Astrocyte (in vitro differentiated cells and primary cell): ENCODE results near the gene EHD1. TPM values are rescaled to one million over a fixed set of nuclear protein-coding genes. Genes with fewer than 3 reads are reported as not detected.

Source experiments
- DNase-seq: peaks from one replicate; pipeline ENCODE4 v3.0.0-alpha.2; 2010; ENCODE audit warnings: low read depth
- FAIRE-seq: peaks from 2 replicates; lab custom pipeline; 2011; peaks lifted over from hg19 to GRCh38; lab: Jason Lieb, UNC
- H2AFZ ChIP-seq: 2 replicates; pipeline ENCODE4 v1.6.0; 2012; ENCODE audit warnings: low read depth, low read length, inconsistent platforms
- H3K27ac ChIP-seq: 2 replicates; pipeline ENCODE4 v1.5.1; 2011; ENCODE audit warnings: low read depth, low read length, inconsistent platforms
- H3K27me3 ChIP-seq: 2 replicates; pipeline ENCODE4 v1.6.0; 2011; ENCODE audit warnings: low read length, inconsistent platforms; ENCODE audit not compliant: insufficient read depth
- H3K36me3 ChIP-seq: 2 replicates; pipeline ENCODE4 v1.5.1; 2011; ENCODE audit warnings: low read length, inconsistent platforms; ENCODE audit not compliant: insufficient read depth
- H3K4me1 ChIP-seq: 2 replicates; pipeline ENCODE4 v1.5.1; 2011; ENCODE audit warnings: low read length, inconsistent platforms; ENCODE audit not compliant: insufficient read depth
- H3K4me2 ChIP-seq: 2 replicates; pipeline ENCODE4 v1.6.0; 2012; ENCODE audit warnings: low read length, inconsistent platforms
- H3K4me3 ChIP-seq: 2 replicates; pipeline ENCODE4 v1.5.1; 2011; ENCODE audit warnings: low read depth, mild to moderate bottlenecking, low read length, inconsistent platforms; ENCODE audit not compliant: insufficient read depth
- H3K79me2 ChIP-seq: 2 replicates; pipeline ENCODE4 v1.6.0; 2012; ENCODE audit warnings: mild to moderate bottlenecking, low read length, inconsistent platforms; ENCODE audit not compliant: insufficient read depth
- H3K9ac ChIP-seq: 2 replicates; pipeline ENCODE4 v1.6.0; 2012; ENCODE audit warnings: mild to moderate bottlenecking, low read length, inconsistent platforms
- H3K9me3 ChIP-seq: 2 replicates; pipeline ENCODE4 v1.5.1; 2012; ENCODE audit warnings: low read depth, mild to moderate bottlenecking, low read length, inconsistent platforms; ENCODE audit not compliant: insufficient read depth
- H4K20me1 ChIP-seq: 2 replicates; pipeline ENCODE4 v1.6.0; 2012; ENCODE audit warnings: low read length, inconsistent platforms; ENCODE audit not compliant: insufficient read depth
- H3K27ac Mint-ChIP-seq: one replicate; pipeline ENCODE4 v1.8.0; 2021; ENCODE audit warnings: mild to moderate bottlenecking, mixed read lengths; ENCODE audit not compliant: unreplicated experiment
- H3K27me3 Mint-ChIP-seq: one replicate; pipeline ENCODE4 v1.8.0; 2021; ENCODE audit warnings: low read depth, mixed read lengths; ENCODE audit not compliant: unreplicated experiment
- H3K36me3 Mint-ChIP-seq: one replicate; pipeline ENCODE4 v1.8.0; 2021; ENCODE audit warnings: low read depth, mixed read lengths; ENCODE audit not compliant: unreplicated experiment
- H3K4me1 Mint-ChIP-seq: one replicate; pipeline ENCODE4 v1.8.0; 2021; ENCODE audit warnings: low read depth, mixed read lengths; ENCODE audit not compliant: unreplicated experiment
- H3K4me3 Mint-ChIP-seq: one replicate; pipeline ENCODE4 v1.8.0; 2021; ENCODE audit warnings: mild to moderate bottlenecking, moderate library complexity, mixed read lengths; ENCODE audit not compliant: unreplicated experiment
- H3K9me3 Mint-ChIP-seq: one replicate; pipeline ENCODE4 v1.8.0; 2021; ENCODE audit warnings: mild to moderate bottlenecking, mixed read lengths; ENCODE audit not compliant: unreplicated experiment
- EZH2 ChIP-seq: IDR thresholded peaks from 2 replicates; pipeline ENCODE4 v1.6.1; 2012; ENCODE audit warnings: mild to moderate bottlenecking, low read length, inconsistent platforms; ENCODE audit not compliant: insufficient read depth
- total RNA-seq: library from RNA; stranded (reverse); gene quantifications from 2 replicates; pipeline ENCODE4 v1.2.1, GENCODE V29; 2021
- TF ChIP-seq, protein P1 (sequence below): IDR thresholded peaks from 2 replicates; pipeline ENCODE4 v1.5.1; 2011; ENCODE audit warnings: low read depth, mild to moderate bottlenecking, inconsistent platforms, low read length, moderate library complexity; ENCODE audit not compliant: insufficient read depth

The EHD1 gene
- total RNA-seq, 1 donor from 2014 or later: 201 TPM

DNA sequence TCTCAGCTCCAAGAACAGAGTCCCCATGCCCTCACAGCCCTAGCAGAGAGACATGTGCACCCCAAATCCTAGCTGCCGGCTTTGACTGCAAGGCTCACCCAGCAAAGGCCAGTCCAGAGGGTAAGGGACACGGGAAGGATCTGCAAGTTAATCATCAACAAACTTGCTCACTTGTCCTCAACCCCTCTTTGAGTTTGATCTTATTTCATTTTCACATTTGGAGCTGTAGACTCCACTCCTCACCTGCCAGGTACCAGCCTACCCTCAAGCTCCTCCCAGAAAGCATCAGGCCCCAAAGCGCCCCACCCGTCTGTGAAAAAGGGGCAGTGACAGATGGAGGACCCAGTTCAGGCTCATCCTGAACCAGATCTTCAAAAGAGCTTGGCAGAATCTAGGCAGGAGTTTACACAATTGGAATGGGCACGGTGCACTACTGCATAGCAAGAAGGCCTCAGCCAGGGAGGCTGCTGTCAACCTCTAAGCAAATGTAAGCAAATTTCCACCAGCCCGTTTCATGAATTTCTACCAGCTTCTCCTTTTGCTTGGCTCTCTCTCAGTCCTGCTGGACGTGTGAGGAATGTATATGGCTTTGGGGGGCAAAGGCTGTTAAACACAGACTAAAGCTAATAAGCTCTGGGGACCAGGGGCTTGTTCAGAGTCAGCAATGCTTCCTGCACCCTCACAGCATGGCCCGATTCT, 5.5 kb downstream of the EHD1 start:
- Histone ChIP-seq H3K27me3 (no peaks in the 10 kb centered on the region), H3K79me2 (peaks cover 87% of the 10 kb centered on the region), H3K4me2 (no peak overlapping the region), H4K20me1 (peaks cover 95% of the 10 kb centered on the region), H3K36me3 (peaks cover 15% of the 10 kb centered on the region), H2AFZ (no peak overlapping the region), H3K9ac (no peak overlapping the region), H3K4me1 (peaks cover 64% of the 10 kb centered on the region), H3K9me3 (no peaks in the 10 kb centered on the region), H3K4me3 (no peak overlapping the region), H3K27ac (no peak overlapping the region)
- no peak for FAIRE-seq
- DNase-seq: no peak
- H3K4me3 Mint-ChIP-seq: peak overlapping the region; percentile 40
- H3K27ac Mint-ChIP-seq: no peak overlapping the region
- TF ChIP-seq, protein P1, sequence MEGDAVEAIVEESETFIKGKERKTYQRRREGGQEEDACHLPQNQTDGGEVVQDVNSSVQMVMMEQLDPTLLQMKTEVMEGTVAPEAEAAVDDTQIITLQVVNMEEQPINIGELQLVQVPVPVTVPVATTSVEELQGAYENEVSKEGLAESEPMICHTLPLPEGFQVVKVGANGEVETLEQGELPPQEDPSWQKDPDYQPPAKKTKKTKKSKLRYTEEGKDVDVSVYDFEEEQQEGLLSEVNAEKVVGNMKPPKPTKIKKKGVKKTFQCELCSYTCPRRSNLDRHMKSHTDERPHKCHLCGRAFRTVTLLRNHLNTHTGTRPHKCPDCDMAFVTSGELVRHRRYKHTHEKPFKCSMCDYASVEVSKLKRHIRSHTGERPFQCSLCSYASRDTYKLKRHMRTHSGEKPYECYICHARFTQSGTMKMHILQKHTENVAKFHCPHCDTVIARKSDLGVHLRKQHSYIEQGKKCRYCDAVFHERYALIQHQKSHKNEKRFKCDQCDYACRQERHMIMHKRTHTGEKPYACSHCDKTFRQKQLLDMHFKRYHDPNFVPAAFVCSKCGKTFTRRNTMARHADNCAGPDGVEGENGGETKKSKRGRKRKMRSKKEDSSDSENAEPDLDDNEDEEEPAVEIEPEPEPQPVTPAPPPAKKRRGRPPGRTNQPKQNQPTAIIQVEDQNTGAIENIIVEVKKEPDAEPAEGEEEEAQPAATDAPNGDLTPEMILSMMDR: no peak
- TF ChIP-seq EZH2: no peak
- H3K4me1 Mint-ChIP-seq: peaks cover 49% of the 10 kb centered on the region
- H3K36me3 Mint-ChIP-seq: peaks cover 30% of the 10 kb centered on the region
- no peaks in the 10 kb centered on the region for H3K27me3 Mint-ChIP-seq
- H3K9me3 Mint-ChIP-seq: peaks cover 2% of the 10 kb centered on the region

DNA sequence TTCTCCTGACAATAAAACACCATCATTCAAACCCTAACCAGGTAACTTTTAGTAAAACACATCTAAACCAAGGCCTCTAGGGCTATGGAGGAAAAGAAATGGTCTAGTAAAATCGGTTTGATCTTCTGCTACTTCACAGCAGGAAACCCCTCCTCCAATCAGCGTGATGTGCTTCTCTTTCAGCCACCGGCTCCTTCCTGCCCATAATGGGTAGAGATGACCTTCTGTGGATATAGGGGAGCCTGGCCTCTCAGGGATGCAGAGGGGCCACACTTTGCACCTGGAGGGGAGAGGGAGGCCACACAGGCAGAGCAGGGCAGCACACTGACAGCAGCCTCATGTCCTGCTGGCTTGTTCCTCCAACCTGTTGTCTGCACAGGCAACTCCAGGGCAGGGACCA, 6.9 kb downstream of the EHD1 start:
- H3K27me3 Mint-ChIP-seq: no peaks in the 10 kb centered on the region
- Histone ChIP-seq H2AFZ (no peak overlapping the region), H3K9ac (peak overlapping the region; percentile 5), H3K4me1 (peaks cover 63% of the 10 kb centered on the region), H3K4me3 (no peak overlapping the region), H3K36me3 (peaks cover 15% of the 10 kb centered on the region), H3K79me2 (peaks cover 86% of the 10 kb centered on the region), H3K27me3 (no peaks in the 10 kb centered on the region), H3K9me3 (no peaks in the 10 kb centered on the region), H3K27ac (no peak overlapping the region), H4K20me1 (peaks cover 85% of the 10 kb centered on the region), H3K4me2 (peak overlapping the region; percentile 79)
- TF ChIP-seq, protein P1: no peak
- no peak for DNase-seq
- no peak for FAIRE-seq
- H3K36me3 Mint-ChIP-seq: peaks cover 25% of the 10 kb centered on the region
- H3K4me3 Mint-ChIP-seq: peak overlapping the region; percentile 71
- H3K27ac Mint-ChIP-seq: no peak overlapping the region
- H3K4me1 Mint-ChIP-seq: peaks cover 50% of the 10 kb centered on the region
- H3K9me3 Mint-ChIP-seq: peaks cover 2% of the 10 kb centered on the region

DNA sequence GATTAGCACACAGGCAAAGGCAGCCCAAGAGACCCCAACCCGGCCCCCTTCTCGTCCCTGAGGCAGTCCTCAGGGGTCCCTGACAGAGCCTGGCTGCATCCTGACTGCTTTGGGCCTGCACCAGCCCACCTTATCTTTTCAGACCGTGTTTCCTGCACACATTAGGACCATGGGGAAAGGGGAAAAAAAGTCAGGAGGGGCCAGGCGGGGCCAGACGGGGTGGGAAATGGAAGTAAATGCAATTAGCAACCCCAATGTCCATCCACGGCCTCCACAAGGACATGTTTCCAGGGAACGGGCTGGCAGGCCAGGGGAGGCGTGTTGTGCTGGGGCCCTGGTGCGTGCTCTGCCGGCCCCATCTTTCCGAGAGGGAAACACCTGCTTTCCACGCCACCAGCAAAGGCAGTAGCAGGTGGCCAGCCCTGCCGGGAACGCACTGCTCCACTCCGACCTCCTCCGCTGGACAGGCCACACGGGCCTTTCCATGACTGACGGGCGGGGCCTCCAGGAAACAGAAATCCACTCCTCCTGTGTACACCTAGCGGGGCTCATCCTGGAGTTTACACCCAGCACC, 7.4 kb downstream of the EHD1 start:
- TF ChIP-seq, protein P1: no peak
- no peak for TF ChIP-seq EZH2
- H2AFZ ChIP-seq: no peak overlapping the region
- H3K36me3 ChIP-seq: peaks cover 15% of the 10 kb centered on the region
- Mint-ChIP-seq H3K27ac (peak overlapping the region; percentile 80), H3K4me3 (peak overlapping the region; percentile 71), H3K4me1 (peaks cover 53% of the 10 kb centered on the region), H3K36me3 (peaks cover 20% of the 10 kb centered on the region), H3K27me3 (no peaks in the 10 kb centered on the region), H3K9me3 (peaks cover 2% of the 10 kb centered on the region)
- peaks cover 86% of the 10 kb centered on the region for H3K79me2 ChIP-seq
- H3K9ac ChIP-seq: peak overlapping the region; percentile 65
- H3K4me2 ChIP-seq: peak overlapping the region; percentile 79
- no peaks in the 10 kb centered on the region for H3K9me3 ChIP-seq
- FAIRE-seq: no peak
- H3K4me3 ChIP-seq: no peak overlapping the region
- peak overlapping the region; percentile 87 for H3K27ac ChIP-seq
- H4K20me1 ChIP-seq: peaks cover 84% of the 10 kb centered on the region
- no peaks in the 10 kb centered on the region for H3K27me3 ChIP-seq
- H3K4me1 ChIP-seq: peaks cover 62% of the 10 kb centered on the region
- DNase-seq: no peak
